Erythroblast (primary cell): ENCODE data around the gene TMED7.

Experiments
- GATA1 ChIP-seq: IDR thresholded peaks from 2 replicates; pipeline ENCODE4 v1.6.1; 2011; ENCODE audit warnings: low read depth, mild to moderate bottlenecking, control low read depth, low read length, moderate library complexity
- POLR2A ChIP-seq: IDR thresholded peaks from 2 replicates; pipeline ENCODE4 v1.6.1; 2011; ENCODE audit warnings: mild to moderate bottlenecking, low read length

DNA sequence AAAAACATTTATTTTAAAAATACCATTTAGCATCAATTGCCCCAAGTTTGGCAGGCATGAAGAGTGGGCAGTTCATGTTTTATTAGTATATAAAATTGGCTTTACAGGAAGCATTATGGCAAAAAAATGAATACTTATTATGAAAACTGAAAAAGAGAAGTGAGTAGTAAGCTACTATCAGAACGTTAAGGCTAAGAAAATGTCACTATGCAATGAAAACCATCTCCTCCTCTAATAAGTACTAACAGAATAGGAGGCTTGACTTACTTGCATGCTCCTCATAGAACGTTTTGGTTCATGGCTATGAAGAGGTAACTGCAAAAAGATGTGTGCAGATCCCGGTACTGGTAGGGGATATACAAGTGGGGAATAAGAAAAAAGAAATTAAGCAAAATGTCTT lies 47.2 kb downstream of the TMED7 start:
- TF ChIP-seq POLR2A (no peak), GATA1 (no peak)
